GOT3 (cell line): ENCODE data around the gene WDPCP.
"Not testable (repeated sequence)": the region's sequence is repeated elsewhere in the genome, so short reads cannot be mapped to it uniquely, and the experiment has no call there.

Experiments
- DNase-seq: peaks from one replicate; lab custom pipeline; 2025; ENCODE audit warnings: mixed read lengths; lab: John Stamatoyannopoulos, UW

Gene WDPCP, protein sequence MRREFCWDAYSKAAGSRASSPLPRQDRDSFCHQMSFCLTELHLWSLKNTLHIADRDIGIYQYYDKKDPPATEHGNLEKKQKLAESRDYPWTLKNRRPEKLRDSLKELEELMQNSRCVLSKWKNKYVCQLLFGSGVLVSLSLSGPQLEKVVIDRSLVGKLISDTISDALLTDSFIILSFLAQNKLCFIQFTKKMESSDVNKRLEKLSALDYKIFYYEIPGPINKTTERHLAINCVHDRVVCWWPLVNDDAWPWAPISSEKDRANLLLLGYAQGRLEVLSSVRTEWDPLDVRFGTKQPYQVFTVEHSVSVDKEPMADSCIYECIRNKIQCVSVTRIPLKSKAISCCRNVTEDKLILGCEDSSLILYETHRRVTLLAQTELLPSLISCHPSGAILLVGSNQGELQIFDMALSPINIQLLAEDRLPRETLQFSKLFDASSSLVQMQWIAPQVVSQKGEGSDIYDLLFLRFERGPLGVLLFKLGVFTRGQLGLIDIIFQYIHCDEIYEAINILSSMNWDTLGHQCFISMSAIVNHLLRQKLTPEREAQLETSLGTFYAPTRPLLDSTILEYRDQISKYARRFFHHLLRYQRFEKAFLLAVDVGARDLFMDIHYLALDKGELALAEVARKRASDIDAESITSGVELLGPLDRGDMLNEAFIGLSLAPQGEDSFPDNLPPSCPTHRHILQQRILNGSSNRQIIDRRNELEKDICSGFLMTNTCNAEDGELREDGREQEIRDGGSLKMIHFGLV

GRCh38 chr2:63588385-63589147, at the start of gene WDPCP, which contains the start of gene MDH1:
WDPCP (minus strand) TSS chr2:63588477; CDS start chr2:63588271, 206 bp downstream.
MDH1 (plus strand) TSS chr2:63588963; CDS start chr2:63589044, 81 bp downstream.
- peak; percentile 84 for DNase-seq

- DNase-seq, result no peak
Measured at GRCh38 chr2:63632382-63632781, 44.1 kb upstream of the WDPCP start.

GRCh38 chr2:63631501-63631900, 43.2 kb upstream of the WDPCP start:
- no peak for DNase-seq

GRCh38 chr2:63628403-63628942, 40.2 kb upstream of the WDPCP start:
- no peak for DNase-seq

DNA sequence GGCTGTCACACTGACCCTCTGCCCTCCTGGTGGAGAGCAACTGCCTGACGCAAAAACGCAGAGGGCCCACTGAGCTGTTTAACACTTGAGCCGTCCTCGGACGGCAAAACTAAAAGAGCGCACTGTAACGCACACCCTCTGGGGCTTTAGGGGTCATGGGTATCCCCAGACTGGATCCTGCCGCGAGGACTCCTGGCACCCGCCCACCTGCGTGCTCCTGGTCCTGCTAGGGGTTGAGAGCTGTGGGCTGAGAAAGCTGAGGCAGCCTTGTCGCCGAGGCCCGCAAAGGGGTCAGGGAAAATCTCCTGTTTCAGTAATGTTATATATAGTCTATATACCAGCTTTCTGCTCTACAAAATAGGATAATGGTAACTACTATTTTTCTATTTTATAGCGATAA, 39.6 kb upstream of the WDPCP start:
- no peak for DNase-seq

DNA sequence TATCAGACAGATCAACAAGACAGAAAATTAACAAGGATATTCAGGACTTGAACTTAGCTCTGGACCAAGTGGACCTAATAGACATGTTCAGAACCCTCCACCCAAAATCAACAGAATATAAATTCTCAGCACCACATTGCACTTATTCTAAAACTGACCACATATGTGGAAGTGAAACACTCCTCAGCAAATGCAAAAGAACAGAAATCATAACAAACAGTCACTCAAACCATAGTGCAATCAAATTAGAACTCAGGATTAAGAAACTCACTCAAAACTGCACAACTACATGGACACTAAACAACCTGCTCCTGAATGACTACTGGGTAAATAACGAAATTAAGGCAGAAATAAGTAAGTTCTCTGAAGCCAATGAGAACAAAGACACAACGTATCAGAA, 35.5 kb upstream of the WDPCP start:
- DNase-seq, result not testable (repeated sequence)

DNA sequence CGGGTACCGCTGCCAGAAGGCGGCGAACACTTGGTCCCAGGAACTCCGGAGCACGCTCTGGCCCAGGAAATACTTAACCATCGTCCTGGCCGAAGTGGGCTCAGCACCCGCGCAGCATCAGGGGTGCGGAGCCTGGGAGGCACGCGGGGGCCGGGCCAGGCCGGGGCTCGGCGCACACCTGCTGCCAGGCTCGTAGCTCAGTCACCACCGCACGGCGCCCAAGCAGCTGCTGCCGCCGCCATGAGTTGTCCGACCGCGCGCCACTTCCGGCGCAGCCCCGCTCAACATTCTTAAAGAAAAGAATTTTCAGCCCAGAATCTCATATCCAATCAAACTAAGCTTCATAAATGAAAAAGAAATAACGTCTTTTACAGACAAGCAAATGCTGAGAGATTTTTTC, 34.5 kb upstream of the WDPCP start:
- no peak for DNase-seq

DNA sequence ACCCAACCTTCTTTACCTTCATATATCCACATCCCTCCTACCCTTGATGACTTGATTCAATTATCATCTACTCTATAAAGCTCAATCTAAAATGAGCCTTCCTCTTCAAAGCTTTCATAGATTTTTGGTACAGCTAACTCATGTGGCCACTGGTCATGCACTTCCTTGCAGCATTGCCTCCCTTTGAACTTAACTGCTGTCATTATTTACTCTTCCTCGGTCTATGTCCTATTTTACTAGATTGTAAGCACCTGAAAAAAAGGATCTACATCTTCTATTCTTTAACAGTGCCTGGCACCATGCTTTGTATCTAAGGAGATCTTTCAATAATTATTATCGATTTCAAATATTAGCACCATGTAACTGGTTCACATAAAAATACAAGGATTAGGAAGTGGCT, 31.1 kb upstream of the WDPCP start:
- no peak for DNase-seq

- DNase-seq, result no peak
Measured at GRCh38 chr2:63617366-63617765, 29.1 kb upstream of the WDPCP start.

GRCh38 chr2:63614983-63615945, 27.0 kb upstream of the WDPCP start:
- no peak for DNase-seq

DNA sequence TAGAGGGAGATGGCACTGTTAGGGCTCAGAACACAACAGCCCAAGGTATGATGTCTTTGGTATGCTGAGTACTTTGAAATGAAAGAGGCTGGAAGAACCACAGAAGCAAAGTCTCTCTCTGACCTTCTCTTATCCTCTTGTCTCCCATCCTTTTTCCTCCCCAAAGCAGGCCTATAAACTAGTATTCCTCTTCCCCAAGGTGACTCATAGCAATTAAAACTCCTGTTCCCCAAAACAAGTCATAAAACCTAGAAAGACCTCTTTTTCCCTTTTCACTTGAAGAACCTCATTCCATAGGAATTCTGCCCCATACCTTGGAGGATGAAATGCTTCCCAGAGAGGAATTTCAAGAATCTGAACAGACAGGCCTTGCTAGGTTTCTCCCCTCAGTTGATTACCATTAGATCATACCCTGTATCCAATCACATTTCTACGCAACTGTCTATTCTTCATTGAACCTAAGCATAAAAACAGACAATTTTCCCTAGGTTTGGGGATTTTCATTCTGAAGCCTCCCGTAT, 26.2 kb upstream of the WDPCP start:
- DNase-seq, result no peak

DNA sequence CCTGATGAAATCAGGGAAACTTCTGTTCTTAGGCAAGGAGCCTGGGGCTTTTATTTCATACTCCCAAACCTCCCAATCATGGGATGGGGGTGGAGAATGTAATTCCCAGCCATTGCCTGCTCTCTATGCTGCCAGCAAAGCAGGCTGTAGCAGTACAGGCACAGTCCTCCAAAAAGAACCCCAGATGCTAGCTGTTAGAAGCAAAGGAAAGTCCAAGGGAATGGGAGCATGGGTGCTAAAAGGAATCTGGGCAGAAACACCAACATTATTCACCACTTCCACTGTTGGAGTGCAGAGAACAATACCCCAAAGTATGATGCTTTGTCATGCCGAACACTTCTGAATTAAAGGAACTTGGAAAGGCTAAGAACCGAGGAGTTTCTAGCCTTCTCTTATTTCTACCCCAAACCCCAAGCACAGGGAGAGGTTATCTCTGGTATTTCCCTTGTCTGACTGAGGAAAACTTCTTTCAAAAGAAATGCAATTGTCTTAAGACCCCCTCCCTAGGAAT, 25.2 kb upstream of the WDPCP start:
- no peak for DNase-seq

DNA sequence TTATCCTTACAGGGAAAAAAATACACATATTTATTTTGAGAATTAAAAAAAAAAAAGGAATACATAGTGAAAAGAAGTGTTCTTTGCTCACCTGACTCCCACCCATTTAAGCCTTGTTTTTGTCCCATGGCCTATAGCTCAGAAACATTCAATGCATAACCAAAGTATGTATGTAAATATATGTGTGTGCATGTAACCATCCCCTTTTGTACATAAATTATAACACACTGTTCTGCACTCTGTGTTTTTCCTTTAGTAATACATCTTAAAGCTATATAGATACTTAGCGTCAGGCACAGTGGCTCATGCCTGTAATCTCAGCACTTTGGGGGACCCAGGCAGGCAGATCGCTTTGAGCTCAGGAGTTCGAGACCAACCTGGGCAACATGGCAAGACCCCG, 22.2 kb upstream of the WDPCP start:
- DNase-seq, result no peak

DNA sequence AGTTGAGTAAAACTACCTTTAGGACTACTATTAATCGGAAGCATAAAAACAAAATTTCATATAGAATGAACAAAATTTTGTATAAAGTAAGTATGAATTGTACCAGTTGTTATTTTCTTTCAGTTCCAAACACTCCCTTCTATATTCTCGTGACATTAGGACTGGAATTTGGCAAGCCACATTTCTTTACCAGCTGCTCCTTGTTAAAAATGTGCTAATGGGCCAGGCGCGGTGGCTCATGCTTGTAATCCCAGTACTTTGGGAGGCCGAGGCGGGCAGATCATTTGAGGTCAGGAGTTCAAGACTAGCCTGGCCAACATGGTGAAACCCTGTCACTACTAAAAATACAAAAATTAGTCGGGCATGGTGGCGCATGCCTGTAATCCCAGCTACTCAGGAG, 20.6 kb upstream of the WDPCP start:
- not testable (repeated sequence) for DNase-seq

- DNase-seq, result no peak
Measured at GRCh38 chr2:63604666-63605065, 16.4 kb upstream of the WDPCP start.

DNA sequence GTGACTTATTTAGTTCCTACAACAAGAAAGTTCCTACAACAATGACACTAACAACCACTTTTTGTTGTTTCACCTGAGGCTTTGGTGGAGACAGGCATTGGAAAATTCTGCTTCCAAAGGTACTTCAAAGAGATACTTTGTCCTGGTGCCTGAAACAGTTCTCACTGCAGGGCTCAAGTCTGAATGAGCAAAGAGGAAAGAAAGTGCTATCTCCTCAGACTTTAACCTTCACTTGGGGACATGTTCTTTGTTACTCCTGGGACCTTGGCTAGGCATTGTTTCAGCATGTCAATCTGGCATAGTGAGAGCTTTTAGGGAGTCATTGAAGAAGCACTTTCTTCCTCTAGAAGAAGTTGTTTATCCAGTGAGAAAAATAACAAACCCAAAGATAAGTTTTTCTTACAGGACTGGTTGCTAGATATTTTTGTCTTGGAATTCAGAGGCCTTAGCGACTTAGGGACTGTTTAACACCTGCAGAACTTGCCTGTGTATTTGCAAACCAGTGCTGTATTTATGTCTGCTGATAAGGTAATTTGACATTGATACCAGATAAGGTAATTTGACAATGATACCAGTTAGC, 12.7 kb upstream of the WDPCP start:
- no peak for DNase-seq

- no peak for DNase-seq
Measured at GRCh38 chr2:63598981-63599380, 10.7 kb upstream of the WDPCP start.

- DNase-seq, result no peak
Measured at GRCh38 chr2:63596401-63596883, 8.2 kb upstream of the WDPCP start.

DNA sequence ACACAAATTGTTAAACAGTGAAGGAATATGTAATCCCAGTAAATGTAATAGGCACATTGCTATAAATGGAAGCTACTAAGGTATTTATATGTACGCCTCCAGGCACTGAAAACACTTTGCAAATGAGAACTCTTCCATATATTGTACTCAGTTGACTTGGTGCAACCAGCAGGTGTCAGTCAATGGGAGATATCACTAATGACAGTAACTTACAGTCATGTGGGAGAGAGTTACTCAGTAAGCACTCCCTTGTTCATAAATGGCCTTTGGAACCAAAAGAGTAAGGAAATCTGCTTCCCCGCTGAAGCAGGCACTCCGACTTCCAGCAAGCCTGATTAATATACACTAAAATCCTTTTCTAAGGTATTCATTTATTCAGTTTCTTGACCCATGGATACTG, 6.4 kb upstream of the WDPCP start:
- no peak for DNase-seq

DNA sequence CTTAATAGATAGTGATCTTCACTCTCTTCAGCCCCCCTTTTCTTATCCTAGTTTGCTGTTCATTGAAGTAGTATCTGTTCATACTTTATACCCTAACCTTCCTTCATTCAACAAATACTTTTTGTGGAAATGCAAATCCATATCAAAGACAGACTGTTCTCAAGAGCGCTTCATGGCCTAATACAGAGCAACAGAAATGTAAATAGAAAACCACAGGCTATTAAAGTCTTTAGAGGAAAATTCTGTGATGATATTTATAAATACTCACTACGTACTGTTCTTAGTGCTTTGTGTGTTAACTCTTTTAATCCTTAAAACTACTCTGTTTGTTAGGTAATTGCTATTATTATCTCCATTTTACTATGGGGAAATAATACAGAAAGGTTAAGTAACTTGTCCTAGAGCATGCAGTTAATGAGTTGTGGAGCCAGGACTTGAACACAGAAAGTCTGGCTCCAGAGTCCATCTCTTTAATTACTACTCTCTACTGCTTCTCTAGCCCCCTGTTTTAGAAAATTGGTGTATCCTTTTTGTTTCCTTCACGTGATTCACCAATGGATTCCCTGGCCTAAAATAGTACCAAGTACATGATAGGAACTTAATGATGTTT, 3.4 kb upstream of the WDPCP start:
- no peak for DNase-seq
